Suprapubic skin (tissue), 4 donors: ENCODE measurements around the gene BCKDK.

Experiments used
- CTCF ChIP-seq, 2 donors: fragments of 200-600 bp in 1 of 2; fragments of 450-650 bp in 1 of 2; sonication (generic) in 1 of 2; IDR thresholded peaks; one replicate each; pipeline ENCODE4 v1.5.1; 2016 to 2019; ENCODE audit warnings: antibody characterized with exemption in 2 of 2, mild to moderate bottlenecking in 1 of 2, moderate library complexity in 1 of 2
- POLR2A ChIP-seq, 2 donors: fragments of 450-650 bp; IDR thresholded peaks; one replicate each; pipeline ENCODE4 v1.6.1; 2017; ENCODE audit warnings: antibody characterized with exemption in 2 of 2, mild to moderate bottlenecking in 2 of 2, moderate library complexity in 2 of 2
- POLR2AphosphoS5 ChIP-seq, 3 donors: sonication (generic); formaldehyde crosslinking; IDR thresholded peaks; one replicate each; pipeline ENCODE4 v1.6.1; 2017; ENCODE audit warnings: antibody characterized with exemption in 3 of 3

GRCh38 chr16:31127182-31127581, 19.0 kb downstream of the BCKDK start:
- no peak for TF ChIP-seq CTCF (IDR thresholded peaks at IDR 0.05)
- TF ChIP-seq POLR2A (IDR thresholded peaks at IDR 0.05), result no peak
- TF ChIP-seq POLR2AphosphoS5 (IDR thresholded peaks at IDR 0.05), result no peak
